ENCODE measurements around the gene HTR1A.

HTR1A gene

DNA sequence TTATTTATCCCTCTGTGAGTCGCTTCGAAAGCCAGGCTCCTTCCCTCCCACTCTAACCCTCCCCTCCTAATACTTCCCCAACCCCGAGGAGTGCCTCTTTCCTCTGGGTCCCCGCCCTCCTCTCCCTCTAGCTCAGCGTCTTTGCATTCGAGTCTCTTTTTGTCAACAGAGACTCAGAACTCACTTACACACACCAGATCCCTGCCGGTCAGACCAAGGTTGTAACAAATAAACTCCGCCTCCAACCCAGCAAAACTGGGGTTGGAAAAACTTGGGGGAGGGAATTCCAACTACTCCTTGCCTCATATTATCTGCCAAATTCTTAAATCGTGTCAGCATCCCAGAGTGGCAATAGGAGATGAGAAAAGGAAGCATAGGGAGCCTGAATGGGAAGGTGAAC lies at the start of gene HTR1A:
TSS of gene HTR1A (minus strand) at position 167 of the 400 bp plus-strand sequence. CDS start 726 bp downstream, outside the sequence.
- no peak for DNase-seq

- DNase-seq = no peak
Measured at GRCh38 chr5:64003966-64004365, 41.7 kb upstream of the HTR1A start.

GRCh38 chr5:64000096-64000495 lies 37.9 kb upstream of the HTR1A start:
- no peak for DNase-seq

DNA sequence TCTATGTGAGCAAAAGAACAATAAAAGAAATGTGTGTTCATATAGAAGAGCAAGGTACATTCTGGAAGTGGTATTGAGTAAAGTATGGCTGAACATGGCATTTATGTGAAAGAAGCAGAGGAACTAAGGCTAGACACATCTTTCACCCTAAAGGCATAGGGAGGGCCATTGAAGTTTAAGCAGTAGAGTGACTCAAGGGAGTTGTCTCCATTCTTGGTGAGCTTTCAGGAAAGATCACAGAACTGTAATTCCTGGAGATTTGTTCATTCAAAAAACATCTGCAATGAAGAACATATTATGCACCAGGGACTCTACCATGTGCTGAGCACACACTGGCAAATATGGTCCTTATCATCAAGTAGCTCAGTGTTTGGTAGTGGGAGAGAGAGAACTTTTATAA lies 24.8 kb upstream of the HTR1A start:
- no peak for DNase-seq

- DNase-seq = no peak
Measured at GRCh38 chr5:63981864-63982263, 19.6 kb upstream of the HTR1A start.

GRCh38 chr5:63963926-63964325 lies 1.7 kb upstream of the HTR1A start:
- DNase-seq = no peak

- DNase-seq = peak; percentile 84
Measured at GRCh38 chr5:63963080-63963735, 963 bp upstream of the HTR1A start.

- no peak for DNase-seq
Measured at GRCh38 chr5:63961598-63962161, 565 bp downstream of the HTR1A start.

DNA sequence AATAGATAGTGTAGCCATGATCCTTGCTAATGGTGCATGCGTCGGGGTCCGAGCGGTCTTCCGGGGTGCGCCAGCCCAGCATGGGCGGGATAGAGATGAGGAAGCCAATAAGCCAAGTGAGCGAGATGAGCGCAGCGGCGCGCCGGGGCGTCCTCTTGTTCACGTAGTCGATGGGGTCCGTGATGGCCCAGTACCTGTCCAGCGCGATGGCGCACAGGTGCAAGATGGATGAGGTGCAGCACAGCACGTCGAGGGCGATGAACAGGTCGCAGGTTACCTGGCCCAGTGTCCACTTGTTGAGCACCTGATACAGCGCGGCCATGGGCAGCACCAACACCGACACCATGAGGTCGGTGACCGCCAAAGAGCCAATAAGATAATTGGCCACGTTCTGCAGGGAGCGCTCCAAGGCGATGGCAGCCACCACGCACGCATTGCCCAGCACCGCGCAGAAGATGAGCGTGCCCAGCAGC lies 1.1 kb downstream of the HTR1A start:
- DNase-seq = no peak

GRCh38 chr5:63960646-63961045 lies 1.6 kb downstream of the HTR1A start:
- no peak for DNase-seq

- DNase-seq = no peak
Measured at GRCh38 chr5:63959177-63959982, 2.9 kb downstream of the HTR1A start.

DNA sequence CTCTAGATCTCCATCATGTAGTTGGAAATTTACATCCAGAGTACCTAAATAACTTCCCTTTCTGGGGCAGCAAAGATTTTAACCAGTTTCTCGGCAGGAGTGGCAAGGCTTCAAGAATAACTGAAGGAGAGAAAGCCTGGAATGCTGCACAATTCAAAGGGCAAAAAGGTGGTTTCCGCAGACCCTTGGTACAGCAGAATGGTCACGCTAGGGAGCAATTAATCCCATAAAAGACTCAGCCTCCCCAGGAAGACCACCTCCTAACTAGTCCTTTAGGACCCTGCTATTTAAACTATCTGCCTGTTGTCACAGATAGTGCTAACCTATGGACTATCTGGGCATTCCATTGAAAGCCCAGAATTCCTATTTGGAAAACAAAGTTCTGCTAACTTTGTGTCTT lies 3.6 kb downstream of the HTR1A start:
- no peak for DNase-seq

DNA sequence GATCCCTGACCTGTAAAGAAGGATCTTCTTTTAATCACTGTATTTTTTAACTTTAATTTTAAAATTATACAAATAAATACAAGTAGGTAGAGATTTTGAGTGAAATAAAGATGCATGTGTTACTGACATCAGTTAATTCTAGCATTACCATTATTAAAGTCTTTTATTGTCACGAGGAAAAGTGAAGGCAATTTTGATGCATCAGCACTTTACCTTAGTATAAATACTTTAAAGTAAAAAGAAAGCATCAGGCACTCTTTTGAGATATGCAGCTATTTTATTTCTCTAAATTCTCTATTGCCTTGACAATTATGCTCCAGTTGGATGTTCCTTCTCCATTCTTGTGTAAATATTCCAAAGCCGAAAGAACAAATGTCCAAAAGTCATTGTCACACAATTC lies 4.6 kb downstream of the HTR1A start:
- DNase-seq = no peak

DNA sequence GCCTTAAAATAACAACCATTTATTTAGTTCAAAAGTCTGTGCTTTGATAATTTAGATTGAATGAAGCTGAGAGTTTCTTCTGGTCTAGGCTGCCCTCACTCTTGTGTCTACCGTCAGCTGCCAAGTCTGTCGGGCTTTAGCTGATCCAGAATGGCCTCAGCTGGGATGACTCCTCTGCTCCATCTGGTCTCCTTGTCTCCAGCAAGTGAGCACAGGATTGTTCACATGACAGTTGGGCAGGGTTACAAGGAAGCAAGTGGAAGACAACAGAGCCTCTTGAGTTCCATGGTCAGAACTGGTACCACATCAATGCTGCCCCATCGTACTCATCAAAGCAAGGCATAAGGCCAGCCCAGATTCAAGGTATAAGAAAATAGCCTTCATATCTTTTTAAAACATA lies 9.0 kb downstream of the HTR1A start:
- DNase-seq = no peak

GRCh38 chr5:63935103-63935502 lies 27.1 kb downstream of the HTR1A start:
- DNase-seq = no peak

- DNase-seq = no peak
Measured at GRCh38 chr5:63931836-63932235, 30.4 kb downstream of the HTR1A start.

GRCh38 chr5:63928451-63928850 lies 33.8 kb downstream of the HTR1A start:
- no peak for DNase-seq

DNA sequence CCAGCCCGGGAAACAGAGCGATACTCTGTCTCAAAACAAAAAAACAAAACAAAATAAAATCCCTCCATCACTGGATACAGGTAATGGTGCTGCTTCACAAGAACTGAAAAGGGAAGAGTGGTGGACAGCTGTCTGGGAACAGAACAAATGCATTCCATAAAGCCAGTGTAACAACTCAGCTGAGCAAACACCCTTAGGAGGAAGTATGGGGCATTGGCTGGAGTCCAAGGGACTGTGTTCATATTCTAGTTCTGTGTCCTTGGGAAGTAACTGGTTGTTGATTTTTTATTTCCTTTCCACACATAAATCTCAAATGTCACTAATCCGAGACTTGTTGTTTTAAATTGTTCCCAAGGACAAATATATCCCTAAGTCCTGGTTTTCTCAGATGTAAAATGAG lies 38.3 kb downstream of the HTR1A start:
- DNase-seq = no peak

DNA sequence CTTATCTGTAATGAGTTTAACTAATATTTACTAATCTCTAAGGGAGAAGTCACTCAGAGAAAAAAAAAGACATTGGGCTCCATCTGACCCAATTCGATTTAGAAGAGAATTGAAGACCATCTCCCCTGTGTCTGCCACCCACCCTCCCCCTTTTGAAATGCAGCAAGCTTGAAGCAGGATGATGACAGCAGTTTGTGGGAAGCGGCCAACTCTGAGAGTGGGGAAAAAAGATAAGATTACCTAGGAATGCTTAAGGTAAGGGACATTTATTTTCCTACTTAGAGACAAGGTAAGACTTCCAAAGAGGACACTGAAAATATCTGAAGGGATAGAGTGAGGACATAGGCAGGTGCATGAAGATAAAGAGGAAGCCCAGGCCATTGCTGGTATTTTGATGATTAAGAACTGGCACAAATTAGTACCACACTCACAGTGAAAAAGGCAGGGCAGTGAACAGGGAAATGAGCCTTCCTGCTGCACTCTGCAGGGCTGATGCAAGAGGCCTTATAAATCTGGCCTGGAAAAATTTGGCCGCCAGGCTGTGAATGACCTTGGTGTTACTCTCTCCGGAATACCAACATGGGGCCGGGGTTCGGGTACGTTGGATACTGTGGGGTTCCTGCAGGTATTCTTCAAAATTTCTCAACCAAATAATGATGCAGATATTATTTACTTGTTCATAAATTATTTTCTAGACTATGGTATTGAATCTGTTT lies 42.3 kb downstream of the HTR1A start:
- DNase-seq = no peak

DNA sequence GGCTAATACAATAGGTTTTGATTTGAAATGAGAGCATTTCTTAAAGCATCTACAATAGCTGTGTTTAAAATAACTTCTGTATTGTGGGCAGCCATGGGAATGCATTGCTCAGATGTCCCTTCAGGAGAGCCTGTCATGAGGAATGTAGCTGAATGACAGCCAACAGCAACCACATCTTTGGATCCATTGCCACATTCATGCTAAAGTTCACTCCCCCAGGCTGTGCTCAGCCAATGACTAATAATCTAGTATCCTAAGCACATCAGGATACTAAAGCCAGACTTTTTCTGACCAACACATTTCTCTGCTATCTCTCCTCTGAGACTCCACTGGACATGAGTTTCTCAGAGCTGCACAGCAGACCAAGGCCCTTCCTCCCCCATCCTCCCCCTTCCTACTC lies 45.5 kb downstream of the HTR1A start:
- DNase-seq = no peak

- DNase-seq = no peak
Measured at GRCh38 chr5:63911871-63912270, 50.4 kb downstream of the HTR1A start.
